ENCODE results near the gene SPNS1.

DNA sequence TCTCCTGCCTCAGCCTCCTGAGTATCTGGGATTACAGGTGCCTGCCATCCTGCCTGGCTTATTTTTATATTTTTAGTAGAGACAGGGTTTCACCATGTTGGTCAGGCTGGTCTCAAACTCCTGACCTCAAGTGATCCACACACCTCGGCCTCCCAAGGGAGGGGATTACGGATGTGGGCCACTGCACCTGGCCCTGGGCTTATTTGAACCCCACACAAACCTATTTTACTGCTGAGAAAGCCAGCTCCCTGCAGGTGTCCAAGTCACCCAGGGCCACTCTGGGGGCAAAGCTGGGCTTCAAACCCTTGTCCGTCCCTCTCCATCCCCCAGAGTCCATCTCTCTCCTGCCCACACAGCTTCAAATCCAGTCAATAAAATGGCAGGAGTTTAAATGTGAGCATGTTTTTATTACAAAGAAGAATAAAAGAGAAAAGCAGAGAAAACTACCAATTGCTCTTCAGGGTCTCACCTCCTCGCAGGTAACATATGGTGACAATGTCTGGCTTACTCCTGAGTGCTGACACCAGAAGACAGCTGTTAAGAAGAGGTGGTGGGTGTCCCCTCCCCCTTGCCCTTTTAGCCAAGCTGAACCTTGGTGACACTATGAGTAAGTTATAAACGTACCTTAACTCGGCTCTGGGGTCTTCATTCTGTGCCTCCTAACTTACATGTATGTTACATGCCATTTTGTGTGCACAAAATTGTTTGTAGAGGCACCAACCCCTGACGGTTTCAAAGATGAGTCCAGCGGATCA is 55.7 kb downstream of the SPNS1 start:
- TF ChIP-seq, protein P1, sequence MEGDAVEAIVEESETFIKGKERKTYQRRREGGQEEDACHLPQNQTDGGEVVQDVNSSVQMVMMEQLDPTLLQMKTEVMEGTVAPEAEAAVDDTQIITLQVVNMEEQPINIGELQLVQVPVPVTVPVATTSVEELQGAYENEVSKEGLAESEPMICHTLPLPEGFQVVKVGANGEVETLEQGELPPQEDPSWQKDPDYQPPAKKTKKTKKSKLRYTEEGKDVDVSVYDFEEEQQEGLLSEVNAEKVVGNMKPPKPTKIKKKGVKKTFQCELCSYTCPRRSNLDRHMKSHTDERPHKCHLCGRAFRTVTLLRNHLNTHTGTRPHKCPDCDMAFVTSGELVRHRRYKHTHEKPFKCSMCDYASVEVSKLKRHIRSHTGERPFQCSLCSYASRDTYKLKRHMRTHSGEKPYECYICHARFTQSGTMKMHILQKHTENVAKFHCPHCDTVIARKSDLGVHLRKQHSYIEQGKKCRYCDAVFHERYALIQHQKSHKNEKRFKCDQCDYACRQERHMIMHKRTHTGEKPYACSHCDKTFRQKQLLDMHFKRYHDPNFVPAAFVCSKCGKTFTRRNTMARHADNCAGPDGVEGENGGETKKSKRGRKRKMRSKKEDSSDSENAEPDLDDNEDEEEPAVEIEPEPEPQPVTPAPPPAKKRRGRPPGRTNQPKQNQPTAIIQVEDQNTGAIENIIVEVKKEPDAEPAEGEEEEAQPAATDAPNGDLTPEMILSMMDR (IDR thresholded peaks at IDR 0.05), result no peak
- TF ChIP-seq TCF7L2 (IDR thresholded peaks at IDR 0.05; ENCODE audit: low read depth, low read length), result no peak
